ENCODE results near the gene ANKRD35. TPM values are rescaled to one million over a fixed set of nuclear protein-coding genes. Genes with fewer than 3 reads are reported as not detected.
A peak's percentile ranks its signal among the peaks of the same experiment; 100 is the strongest.

The ANKRD35 gene
- total RNA-seq, 1 donor from 2014 or later: not detected

- Mint-ChIP-seq H3K9me3 (ENCODE audit: unreplicated experiment) (no peaks in the 10 kb centered on the region), H3K4me1 (ENCODE audit: unreplicated experiment) (peaks cover 30% of the 10 kb centered on the region), H3K27ac (ENCODE audit: unreplicated experiment) (peak overlapping the region; percentile 98), H3K27me3 (ENCODE audit: unreplicated experiment) (no peaks in the 10 kb centered on the region), H3K36me3 (ENCODE audit: unreplicated experiment) (peaks cover 26% of the 10 kb centered on the region), H3K4me3 (ENCODE audit: unreplicated experiment) (peak overlapping the region; percentile 90)
- no peak for DNase-seq (ENCODE audit: extremely low spot score, unreplicated experiment)
- TF ChIP-seq CTCF (IDR thresholded peaks at IDR 0.05): no peak
Measured at GRCh38 chr1:145917595-145917994, 31.9 kb upstream of the ANKRD35 start.

GRCh38 chr1:145916745-145917144, 31.1 kb upstream of the ANKRD35 start:
- DNase-seq (ENCODE audit: extremely low spot score, unreplicated experiment): no peak
- TF ChIP-seq CTCF (IDR thresholded peaks at IDR 0.05): no peak
- Mint-ChIP-seq H3K4me3 (ENCODE audit: unreplicated experiment) (peak overlapping the region; percentile 62), H3K9me3 (ENCODE audit: unreplicated experiment) (no peaks in the 10 kb centered on the region), H3K36me3 (ENCODE audit: unreplicated experiment) (peaks cover 33% of the 10 kb centered on the region), H3K27me3 (ENCODE audit: unreplicated experiment) (no peaks in the 10 kb centered on the region), H3K27ac (ENCODE audit: unreplicated experiment) (no peak overlapping the region), H3K4me1 (ENCODE audit: unreplicated experiment) (peaks cover 30% of the 10 kb centered on the region)

GRCh38 chr1:145912128-145912641, 26.5 kb upstream of the ANKRD35 start:
- TF ChIP-seq CTCF (IDR thresholded peaks at IDR 0.05): no peak
- Mint-ChIP-seq H3K4me1 (ENCODE audit: unreplicated experiment) (peaks cover 31% of the 10 kb centered on the region), H3K9me3 (ENCODE audit: unreplicated experiment) (no peaks in the 10 kb centered on the region), H3K4me3 (ENCODE audit: unreplicated experiment) (no peak overlapping the region), H3K36me3 (ENCODE audit: unreplicated experiment) (peaks cover 40% of the 10 kb centered on the region), H3K27ac (ENCODE audit: unreplicated experiment) (no peak overlapping the region), H3K27me3 (ENCODE audit: unreplicated experiment) (no peaks in the 10 kb centered on the region)
- no peak for DNase-seq (ENCODE audit: extremely low spot score, unreplicated experiment)

GRCh38 chr1:145908653-145909052, 23.0 kb upstream of the ANKRD35 start:
- Mint-ChIP-seq H3K9me3 (ENCODE audit: unreplicated experiment) (no peaks in the 10 kb centered on the region), H3K4me1 (ENCODE audit: unreplicated experiment) (peaks cover 31% of the 10 kb centered on the region), H3K27ac (ENCODE audit: unreplicated experiment) (peak overlapping the region; percentile 87), H3K36me3 (ENCODE audit: unreplicated experiment) (peaks cover 28% of the 10 kb centered on the region), H3K4me3 (ENCODE audit: unreplicated experiment) (peak overlapping the region; percentile 55), H3K27me3 (ENCODE audit: unreplicated experiment) (no peaks in the 10 kb centered on the region)
- no peak for DNase-seq (ENCODE audit: extremely low spot score, unreplicated experiment)
- no peak for TF ChIP-seq CTCF (IDR thresholded peaks at IDR 0.05)

GRCh38 chr1:145906954-145907753, 21.5 kb upstream of the ANKRD35 start:
- H3K4me1 Mint-ChIP-seq (ENCODE audit: unreplicated experiment): peaks cover 31% of the 10 kb centered on the region
- H3K4me3 Mint-ChIP-seq (ENCODE audit: unreplicated experiment): no peak overlapping the region
- TF ChIP-seq CTCF (IDR thresholded peaks at IDR 0.05): no peak
- peaks cover 18% of the 10 kb centered on the region for H3K36me3 Mint-ChIP-seq (ENCODE audit: unreplicated experiment)
- H3K9me3 Mint-ChIP-seq (ENCODE audit: unreplicated experiment): no peaks in the 10 kb centered on the region
- H3K27me3 Mint-ChIP-seq (ENCODE audit: unreplicated experiment): no peaks in the 10 kb centered on the region
- peak overlapping the region; percentile 87 for H3K27ac Mint-ChIP-seq (ENCODE audit: unreplicated experiment)
- no peak for DNase-seq (ENCODE audit: extremely low spot score, unreplicated experiment)

Data from osteocyte (in vitro differentiated cells).